ENCODE measurements around the gene PIP5K1C. TPM values are rescaled to one million over a fixed set of nuclear protein-coding genes. Genes with fewer than 3 reads are reported as not detected.

The PIP5K1C gene
- total RNA-seq, 3 donors from 2014 or later (not counting 1 experiment from before 2014, with no cell fraction given), result 35.0 to 49.2 (median 36.8) TPM

GRCh38 chr19:3595521-3596061 is 104.7 kb downstream of the PIP5K1C start:
- Mint-ChIP-seq H3K27ac (no peak overlapping the region), H3K4me1 (no peaks in the 10 kb centered on the region), H3K27me3 (ENCODE audit: low read depth in 2 of 2) (no peaks in the 10 kb centered on the region), H3K4me3 (no peak overlapping the region), H3K9me3 (no peaks in the 10 kb centered on the region), H3K36me3 (no peaks in the 10 kb centered on the region)
- Histone ChIP-seq H3K27me3 (ENCODE audit: control insufficient read depth, insufficient read depth, low read length) (no peaks in the 10 kb centered on the region), H3K36me3 (ENCODE audit: control insufficient read depth, insufficient read depth, low read length) (no peaks in the 10 kb centered on the region), H3K4me3 (ENCODE audit: low read length) (no peak overlapping the region), H3K9me3 (ENCODE audit: control insufficient read depth, insufficient read depth, low read length) (no peaks in the 10 kb centered on the region), H3K4me1 (ENCODE audit: control insufficient read depth, insufficient read depth, low read length) (no peaks in the 10 kb centered on the region), H3K27ac (ENCODE audit: low read length) (no peak overlapping the region)
- intact Hi-C loops (cut with micrococcal nuclease), result no loop called here
- TF ChIP-seq CTCF (IDR thresholded peaks at IDR 0.05), result no peak
- no peak for DNase-seq
- ATAC-seq, result no peak
- 92% methylated on average over 34 of the region's 34 CpGs for WGBS (ENCODE audit: insufficient coverage)

GRCh38 chr19:3593156-3593555 is 107.1 kb downstream of the PIP5K1C start:
- no peak overlapping the region for H3K27ac ChIP-seq (ENCODE audit: low read length)
- TF ChIP-seq CTCF (IDR thresholded peaks at IDR 0.05), result no peak
- H3K4me1 Mint-ChIP-seq, result no peaks in the 10 kb centered on the region
- H3K27me3 ChIP-seq (ENCODE audit: control insufficient read depth, insufficient read depth, low read length), result no peaks in the 10 kb centered on the region
- H3K27me3 Mint-ChIP-seq (ENCODE audit: low read depth in 2 of 2), result no peaks in the 10 kb centered on the region
- H3K9me3 ChIP-seq (ENCODE audit: control insufficient read depth, insufficient read depth, low read length), result no peaks in the 10 kb centered on the region
- H3K4me1 ChIP-seq (ENCODE audit: control insufficient read depth, insufficient read depth, low read length), result no peaks in the 10 kb centered on the region
- H3K36me3 Mint-ChIP-seq, result no peaks in the 10 kb centered on the region
- H3K36me3 ChIP-seq (ENCODE audit: control insufficient read depth, insufficient read depth, low read length), result no peaks in the 10 kb centered on the region
- WGBS (ENCODE audit: insufficient coverage), result 58% methylated on average over 11 of the region's 11 CpGs
- intact Hi-C loops (cut with micrococcal nuclease), result no loop called here
- H3K9me3 Mint-ChIP-seq, result no peaks in the 10 kb centered on the region
- ATAC-seq, result no peak
- DNase-seq, result no peak
- no peak overlapping the region for H3K4me3 ChIP-seq (ENCODE audit: low read length)
- no peak overlapping the region for H3K4me3 Mint-ChIP-seq
- H3K27ac Mint-ChIP-seq, result no peak overlapping the region

- H3K4me1 ChIP-seq (ENCODE audit: control insufficient read depth, insufficient read depth, low read length), result no peaks in the 10 kb centered on the region
- H3K36me3 ChIP-seq (ENCODE audit: control insufficient read depth, insufficient read depth, low read length), result no peaks in the 10 kb centered on the region
- Mint-ChIP-seq H3K9me3 (no peaks in the 10 kb centered on the region), H3K27ac (no peak overlapping the region), H3K27me3 (ENCODE audit: low read depth in 2 of 2) (no peaks in the 10 kb centered on the region), H3K4me1 (no peaks in the 10 kb centered on the region), H3K36me3 (no peaks in the 10 kb centered on the region), H3K4me3 (no peak overlapping the region)
- intact Hi-C loops (cut with micrococcal nuclease), result no loop called here
- no peak overlapping the region for H3K27ac ChIP-seq (ENCODE audit: low read length)
- 93% methylated on average over 9 of the region's 9 CpGs for WGBS (ENCODE audit: insufficient coverage)
- no peaks in the 10 kb centered on the region for H3K27me3 ChIP-seq (ENCODE audit: control insufficient read depth, insufficient read depth, low read length)
- TF ChIP-seq CTCF (IDR thresholded peaks at IDR 0.05), result no peak
- H3K9me3 ChIP-seq (ENCODE audit: control insufficient read depth, insufficient read depth, low read length), result no peaks in the 10 kb centered on the region
- ATAC-seq, result no peak
- DNase-seq, result no peak
- H3K4me3 ChIP-seq (ENCODE audit: low read length), result no peak overlapping the region
These were observed 108.2 kb downstream of the PIP5K1C start for GRCh38 chr19:3591876-3592613.
